ENCODE data around the gene TENM3.
"Not testable (repeated sequence)": the region's sequence is repeated elsewhere in the genome, so short reads cannot be mapped to it uniquely, and the experiment has no call there.

Gene TENM3

GRCh38 chr4:182802621-182803020 is 559.4 kb downstream of the TENM3 start:
- DNase-seq, result no peak

DNA sequence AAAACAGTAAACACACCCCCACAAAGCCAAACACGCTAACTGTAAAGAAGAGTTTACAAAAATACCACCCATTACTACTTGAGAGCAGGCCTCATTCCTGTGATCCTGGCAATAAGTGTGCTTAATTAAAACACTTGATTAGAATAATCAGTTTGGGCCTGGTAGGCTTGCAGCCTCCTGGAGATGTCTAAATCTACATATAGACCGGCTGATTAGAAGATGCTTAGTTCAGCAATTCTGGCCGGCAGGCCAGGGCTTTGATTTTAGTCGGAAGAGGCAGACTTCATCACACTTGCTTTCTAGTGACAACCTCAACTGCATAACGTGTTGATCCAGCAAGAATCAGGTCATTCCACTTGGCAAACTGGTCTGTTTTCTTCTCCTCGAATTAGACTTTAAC is 560.0 kb downstream of the TENM3 start:
- no peak for DNase-seq

- no peak for DNase-seq
Measured at GRCh38 chr4:182804131-182804530, 560.9 kb downstream of the TENM3 start.

DNA sequence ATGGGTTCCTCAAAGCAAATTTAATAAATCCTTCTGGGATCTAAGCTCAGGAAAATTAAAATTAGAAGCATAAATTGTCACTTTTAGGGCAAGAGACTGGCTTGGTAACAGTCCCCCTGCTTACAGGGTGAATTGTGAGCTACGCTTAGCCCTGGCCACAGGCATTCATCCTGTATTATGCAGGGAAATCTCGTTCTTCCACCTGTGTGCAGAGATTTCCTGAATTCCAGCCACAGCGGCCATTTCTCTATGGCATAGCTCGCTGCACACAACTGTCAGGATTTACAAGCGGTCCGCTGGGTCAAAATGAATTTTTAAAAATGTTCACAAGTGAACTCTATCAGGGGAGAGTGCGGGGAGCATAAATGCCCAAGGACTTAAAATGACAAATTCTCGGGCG is 562.1 kb downstream of the TENM3 start:
- no peak for DNase-seq

DNA sequence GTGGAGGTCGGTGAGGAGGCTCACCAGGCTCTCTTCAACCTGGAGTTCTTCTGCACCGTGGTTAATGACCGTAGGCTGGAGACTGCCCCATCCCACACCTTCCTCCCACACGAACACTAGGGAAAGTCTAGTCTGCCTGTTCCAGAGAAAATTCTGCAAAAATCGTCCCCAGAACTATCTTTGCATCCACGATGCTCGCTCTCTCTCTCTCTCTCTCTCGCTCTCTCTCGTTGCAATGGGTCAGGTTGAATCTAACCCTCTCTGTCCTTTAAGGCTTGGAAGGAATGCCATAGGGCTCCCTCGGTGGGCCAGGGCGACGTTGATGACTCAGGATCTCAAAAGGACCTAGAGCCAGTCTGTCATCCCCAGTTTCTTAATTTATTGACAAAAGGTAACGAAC is 562.5 kb downstream of the TENM3 start:
- no peak for DNase-seq

GRCh38 chr4:182806259-182807252 is 563.4 kb downstream of the TENM3 start:
- DNase-seq, result peak; percentile 47 to 51

DNA sequence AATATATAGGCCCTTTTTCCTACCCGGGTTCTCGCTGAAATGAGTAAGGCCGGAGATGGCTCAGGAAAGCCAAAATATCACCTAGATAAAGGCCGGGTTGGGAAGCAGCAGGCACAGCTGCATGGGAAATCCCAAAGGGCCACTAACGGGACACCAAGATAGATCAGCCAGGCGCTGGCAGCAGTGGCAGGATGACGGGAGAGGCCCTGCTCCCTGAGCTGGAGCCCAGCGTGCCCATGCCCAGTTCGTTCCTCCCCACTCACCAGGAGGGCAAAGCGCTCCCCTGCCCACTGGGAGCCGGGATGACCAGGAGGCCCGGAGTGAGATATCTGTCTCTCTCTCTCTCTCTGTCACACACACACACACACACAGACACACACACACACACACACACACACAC is 564.1 kb downstream of the TENM3 start:
- DNase-seq, result no peak

DNA sequence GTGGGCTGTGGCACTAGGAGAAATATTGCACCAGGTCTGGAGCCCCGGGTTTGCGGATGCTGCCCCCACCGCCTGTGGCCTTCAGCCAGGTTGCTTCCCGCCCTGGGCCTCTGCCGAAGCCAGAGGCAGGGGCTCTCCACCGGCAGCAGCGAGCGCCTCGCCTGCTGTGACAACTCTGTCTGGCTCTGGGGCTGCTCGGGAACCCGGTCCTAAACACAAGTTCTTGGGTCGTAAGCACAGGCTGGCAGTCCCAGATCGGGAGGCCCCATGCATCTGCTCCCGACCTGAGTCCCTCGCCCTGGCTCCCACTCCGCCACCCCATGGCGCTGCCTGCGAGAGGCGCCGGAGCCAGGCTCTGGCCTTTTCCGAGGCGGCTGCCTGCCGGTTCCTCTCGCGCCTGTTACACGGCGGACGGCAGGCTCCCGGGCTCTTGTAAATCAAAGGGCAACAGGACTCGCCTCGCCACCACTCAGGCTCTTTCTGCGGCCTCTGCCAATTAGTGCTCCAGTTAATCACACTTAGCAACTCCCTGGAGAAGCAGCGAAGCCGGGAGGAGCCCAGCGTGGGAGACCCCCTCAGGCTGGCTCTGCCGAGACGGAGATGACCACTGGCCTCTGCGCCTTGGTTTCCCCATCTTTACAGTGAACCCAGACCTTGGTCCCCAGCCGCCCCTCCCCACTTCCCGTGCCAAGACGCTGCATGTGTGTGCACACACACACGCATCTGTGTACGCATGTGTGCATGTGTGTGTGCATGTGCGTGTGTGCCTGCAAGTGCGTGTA is 564.8 kb downstream of the TENM3 start:
- DNase-seq, result no peak

DNA sequence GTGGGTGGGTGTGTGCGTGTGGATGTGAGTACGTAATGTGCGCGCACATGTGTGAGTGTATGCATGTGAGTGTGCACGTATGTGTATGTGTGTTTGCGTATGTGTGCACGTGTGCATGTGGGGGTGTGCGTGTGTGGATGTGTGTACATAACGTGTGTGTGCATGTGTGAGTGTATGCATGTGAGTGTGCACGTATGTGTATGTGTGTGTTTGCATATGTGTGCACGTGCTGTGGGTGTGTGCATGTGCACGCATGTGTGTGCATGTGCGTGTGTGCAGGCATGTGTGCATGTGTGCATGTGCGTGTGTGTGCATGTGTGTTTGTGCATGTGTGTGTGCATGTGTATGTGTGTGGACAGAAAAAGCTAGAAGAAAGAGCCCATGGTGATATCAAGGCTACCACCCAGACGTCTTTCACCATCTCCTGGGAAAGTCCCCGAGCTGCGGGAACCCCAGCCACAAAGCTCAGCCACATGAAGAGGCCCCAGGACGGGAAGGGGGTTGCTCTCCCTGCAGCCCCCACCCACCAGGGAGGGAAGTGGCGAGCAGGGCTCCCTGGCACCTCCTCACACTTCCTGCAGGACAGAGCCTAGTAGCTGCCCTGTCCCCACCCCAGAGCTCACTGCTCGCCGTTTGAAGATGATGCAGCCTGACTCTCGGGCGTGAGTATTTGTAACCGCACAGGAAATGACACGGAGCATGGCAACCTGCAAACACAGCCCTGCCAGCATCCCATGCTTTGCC is 565.6 kb downstream of the TENM3 start:
- peak in 1 of 2 donors; percentile 21 for DNase-seq

- DNase-seq, result no peak
Measured at GRCh38 chr4:182809417-182810102, 566.4 kb downstream of the TENM3 start.

DNA sequence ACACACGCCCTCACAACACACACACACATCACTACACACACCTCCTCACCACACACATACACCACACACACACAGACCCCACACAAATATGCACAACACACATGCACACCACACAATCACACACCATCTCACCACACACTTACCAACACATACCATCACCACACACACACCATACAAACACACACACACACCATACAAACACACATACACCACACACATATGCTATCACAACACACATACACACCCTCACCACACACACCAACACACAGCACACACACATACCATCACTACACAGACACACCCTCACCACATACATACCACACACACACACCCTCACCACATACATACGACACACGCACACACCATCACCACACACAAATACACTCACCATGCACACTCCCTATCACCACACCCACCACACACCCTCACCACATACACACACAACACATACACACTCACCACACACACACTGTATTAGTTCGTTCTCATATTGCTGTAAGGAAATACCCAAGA is 567.0 kb downstream of the TENM3 start:
- no peak for DNase-seq

- DNase-seq, result no peak
Measured at GRCh38 chr4:182812916-182813315, 569.7 kb downstream of the TENM3 start.

GRCh38 chr4:182814065-182814464 is 570.9 kb downstream of the TENM3 start:
- DNase-seq, result not testable (repeated sequence)

DNA sequence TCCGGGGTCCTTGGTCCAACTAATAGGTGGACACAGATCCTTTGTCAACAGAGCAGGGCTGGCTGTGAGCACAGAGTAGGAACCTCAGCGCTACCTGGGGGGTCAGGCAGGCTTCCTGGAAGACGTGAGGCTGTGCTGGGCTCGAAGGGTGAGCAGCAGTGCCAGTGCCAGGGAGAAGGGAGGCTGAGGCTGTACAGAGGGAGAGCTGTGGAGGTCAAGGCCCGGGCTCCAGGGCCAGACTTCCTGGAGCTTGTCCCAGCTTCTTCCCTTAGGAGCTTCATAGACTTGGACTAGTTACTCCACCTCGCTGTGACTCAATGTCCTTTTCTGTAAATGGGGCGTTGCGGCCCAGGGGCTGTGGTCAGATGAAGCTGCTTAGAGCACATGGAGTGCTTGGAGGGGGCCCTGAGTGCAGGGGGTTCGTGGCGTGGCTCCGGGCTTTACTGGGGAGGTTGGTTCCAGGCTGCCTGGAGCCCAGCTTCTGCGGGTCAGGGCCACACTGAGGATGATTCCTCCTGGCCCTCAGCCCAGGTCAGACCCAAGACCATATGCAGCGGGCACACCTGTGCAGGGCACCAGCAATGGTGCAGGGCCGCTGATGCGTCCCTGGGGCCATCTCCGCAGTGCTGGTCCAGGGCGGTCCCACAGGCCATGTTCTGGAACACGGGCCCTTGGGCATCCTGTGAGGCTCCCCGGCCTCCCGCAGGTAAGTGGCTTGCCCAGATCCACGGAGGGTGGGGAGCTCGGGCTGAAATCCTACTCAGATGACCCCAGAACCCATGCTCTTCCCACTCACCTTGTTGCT is 575.9 kb downstream of the TENM3 start:
- no peak for DNase-seq

GRCh38 chr4:182819751-182820150 is 576.5 kb downstream of the TENM3 start:
- no peak for DNase-seq

DNA sequence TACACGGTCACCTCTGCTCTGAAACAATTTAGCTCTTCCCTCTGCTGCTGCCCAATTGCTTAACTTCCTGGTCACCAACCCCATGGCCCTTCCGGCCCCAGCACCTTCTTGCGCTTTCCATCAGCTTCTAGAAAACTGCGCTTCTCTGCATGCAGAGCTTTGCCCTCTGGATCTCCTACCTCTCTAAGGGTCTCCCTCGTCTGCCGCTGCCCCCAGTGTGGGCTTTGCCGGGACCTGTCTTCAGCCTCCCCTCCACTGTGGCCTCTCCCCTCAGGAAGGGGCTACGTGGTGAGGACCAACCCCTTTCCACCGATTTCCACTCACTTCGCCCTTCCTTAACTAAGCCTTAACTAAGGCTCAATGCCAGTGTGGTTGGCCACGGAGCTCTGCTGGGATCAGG is 579.4 kb downstream of the TENM3 start:
- DNase-seq, result no peak

DNA sequence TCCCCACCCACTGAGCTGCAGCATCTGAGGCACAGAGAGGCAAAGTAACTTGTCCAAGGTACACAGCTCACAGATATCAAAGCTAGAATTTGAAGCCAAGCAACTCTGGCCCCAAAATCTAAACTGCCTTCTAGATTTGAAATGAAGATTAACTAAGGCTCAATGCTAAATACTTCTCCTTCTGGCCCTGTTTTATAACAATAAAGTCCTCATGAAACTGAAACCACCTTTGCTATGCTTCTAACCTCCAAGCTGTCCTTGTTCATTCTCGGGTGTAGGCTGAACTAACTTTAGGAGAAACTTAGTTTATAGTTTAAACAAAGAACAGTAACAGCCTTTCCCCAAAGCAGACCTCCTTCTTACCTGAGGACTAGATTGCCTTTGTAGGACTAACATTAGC is 580.4 kb downstream of the TENM3 start:
- DNase-seq, result no peak

GRCh38 chr4:182825003-182825402 is 581.8 kb downstream of the TENM3 start:
- no peak for DNase-seq

GRCh38 chr4:182825786-182826185 is 582.6 kb downstream of the TENM3 start:
- no peak for DNase-seq

- no peak for DNase-seq
Measured at GRCh38 chr4:182826391-182826790, 583.2 kb downstream of the TENM3 start.

DNA sequence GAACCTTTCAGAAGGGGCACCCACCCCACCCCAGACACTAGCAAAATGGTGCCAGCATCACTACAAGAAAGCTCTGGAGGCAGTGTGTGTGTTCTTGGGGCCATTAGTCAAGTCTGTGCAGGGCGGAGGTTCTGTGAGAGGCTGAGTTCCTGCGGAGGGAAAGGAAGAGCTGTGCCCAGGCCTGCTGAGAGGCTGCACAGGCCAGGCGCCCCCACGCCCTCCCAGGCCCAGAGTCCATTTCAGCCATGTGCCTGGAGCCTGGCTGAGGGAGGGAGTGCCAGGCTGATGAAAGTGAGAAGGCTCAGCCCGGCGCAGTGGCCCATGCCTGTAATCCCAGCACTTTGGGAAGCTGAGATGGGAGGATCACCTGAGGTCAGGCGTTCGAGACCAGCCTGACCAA is 584.0 kb downstream of the TENM3 start:
- DNase-seq, result no peak

Measured in activated CD4-positive, alpha-beta T cell treated with anti-CD3 and anti-CD28 coated beads for 4 hours (primary cell).